Measurements from ENCODE around the gene PTPRT. TPM values are rescaled to one million over a fixed set of nuclear protein-coding genes. Genes with fewer than 3 reads are reported as not detected.

PTPRT gene
- total RNA-seq, 1 experiment from 2014 or later = 0.13 TPM

DNA sequence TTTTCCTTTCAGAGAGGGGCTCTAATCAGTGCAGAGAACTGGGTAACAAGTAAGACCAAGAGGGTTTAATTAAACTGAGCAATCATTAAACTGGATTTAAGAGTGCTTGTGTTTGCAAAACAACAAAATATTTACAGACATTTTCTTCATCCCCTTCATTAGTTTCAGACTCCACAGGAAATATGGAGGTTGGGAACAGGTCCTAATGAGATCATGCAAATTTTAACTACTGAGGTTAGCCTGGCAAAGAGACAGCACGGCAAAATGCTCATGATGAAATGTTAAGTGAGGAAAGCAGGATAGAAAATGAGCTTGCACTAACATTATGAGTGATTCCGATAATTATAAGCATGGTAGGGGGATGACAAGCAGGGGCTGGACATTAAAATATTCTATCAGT, 268.9 kb downstream of the PTPRT start:
- Histone ChIP-seq H3K4me2 (ENCODE audit: insufficient read depth, insufficient read length, low read length) (no peak overlapping the region), H2BK12ac (ENCODE audit: insufficient read length, low read depth, low read length) (no peak overlapping the region), H3K27me3 (ENCODE audit: insufficient read depth, low read length) (no peaks in the 10 kb centered on the region), H2AK5ac (ENCODE audit: insufficient read length, low read length) (no peak overlapping the region), H2BK15ac (ENCODE audit: low read depth, low read length) (no peak overlapping the region), H3K79me1 (ENCODE audit: insufficient read depth, low read depth, low read length, poor library complexity, severe bottlenecking) (no peaks in the 10 kb centered on the region), H3K14ac (ENCODE audit: insufficient read depth, low read length) (no peak overlapping the region), H2BK20ac (ENCODE audit: low read depth, low read length, poor library complexity, severe bottlenecking) (no peak overlapping the region), H3K9me3 (ENCODE audit: control insufficient read depth, low read depth, low read length) (peaks cover 3% of the 10 kb centered on the region), H4K5ac (ENCODE audit: insufficient read length, low read depth, low read length) (no peak overlapping the region), H3K4ac (ENCODE audit: low read depth, low read length) (no peak overlapping the region), H2BK120ac (ENCODE audit: low read depth, low read length, poor library complexity, severe bottlenecking) (no peak overlapping the region), H2BK5ac (ENCODE audit: insufficient read length, low read length) (no peak overlapping the region), H3K79me2 (ENCODE audit: insufficient read depth, low read length) (no peaks in the 10 kb centered on the region), H4K20me1 (ENCODE audit: control insufficient read depth, insufficient read depth, insufficient read length) (no peaks in the 10 kb centered on the region), H3T11ph (ENCODE audit: low read length) (no peak overlapping the region), H2AFZ (ENCODE audit: low read length) (no peak overlapping the region), H3K9ac (ENCODE audit: extremely low read depth, insufficient read length, low read length) (no peak overlapping the region), H3K27ac (ENCODE audit: insufficient read length, low read depth, low read length) (no peak overlapping the region), H3K18ac (ENCODE audit: insufficient read length, low read depth, low read length) (no peak overlapping the region), H3K4me1 (ENCODE audit: insufficient read depth, low read length) (no peaks in the 10 kb centered on the region), H3K56ac (ENCODE audit: insufficient read length, low read depth, low read length) (no peak overlapping the region), H4K91ac (ENCODE audit: insufficient read length, low read depth, low read length) (no peak overlapping the region), H4K8ac (replicated peaks; ENCODE audit: insufficient read length, low read depth, low read length) (no peak overlapping the region), H3K23me2 (ENCODE audit: insufficient read length, low read depth, low read length, poor library complexity, severe bottlenecking) (no peaks in the 10 kb centered on the region), H3K23ac (ENCODE audit: insufficient read length, low read depth, low read length) (no peak overlapping the region)
- no peak for DNase-seq
- H3K27ac Mint-ChIP-seq = no peak overlapping the region
- H3K9me3 Mint-ChIP-seq = peaks cover 5 to 12% of the 10 kb centered on the region in 2 experiments; a peak in 4 of 5 replicates
- H3K4me3 Mint-ChIP-seq = no peak overlapping the region
- peaks cover 7% of the 10 kb centered on the region; the same call in 1 of the 2 replicates for H3K27me3 Mint-ChIP-seq (ENCODE audit: low read depth)
- WGBS (ENCODE audit: extremely low coverage, insufficient read length, low lambda C conversion rate) = no CpG with 5 or more reads among the region's 2 CpGs
- H3K4me1 Mint-ChIP-seq = peaks cover 9 to 17% of the 10 kb centered on the region in 2 experiments
- TF ChIP-seq, protein P1, sequence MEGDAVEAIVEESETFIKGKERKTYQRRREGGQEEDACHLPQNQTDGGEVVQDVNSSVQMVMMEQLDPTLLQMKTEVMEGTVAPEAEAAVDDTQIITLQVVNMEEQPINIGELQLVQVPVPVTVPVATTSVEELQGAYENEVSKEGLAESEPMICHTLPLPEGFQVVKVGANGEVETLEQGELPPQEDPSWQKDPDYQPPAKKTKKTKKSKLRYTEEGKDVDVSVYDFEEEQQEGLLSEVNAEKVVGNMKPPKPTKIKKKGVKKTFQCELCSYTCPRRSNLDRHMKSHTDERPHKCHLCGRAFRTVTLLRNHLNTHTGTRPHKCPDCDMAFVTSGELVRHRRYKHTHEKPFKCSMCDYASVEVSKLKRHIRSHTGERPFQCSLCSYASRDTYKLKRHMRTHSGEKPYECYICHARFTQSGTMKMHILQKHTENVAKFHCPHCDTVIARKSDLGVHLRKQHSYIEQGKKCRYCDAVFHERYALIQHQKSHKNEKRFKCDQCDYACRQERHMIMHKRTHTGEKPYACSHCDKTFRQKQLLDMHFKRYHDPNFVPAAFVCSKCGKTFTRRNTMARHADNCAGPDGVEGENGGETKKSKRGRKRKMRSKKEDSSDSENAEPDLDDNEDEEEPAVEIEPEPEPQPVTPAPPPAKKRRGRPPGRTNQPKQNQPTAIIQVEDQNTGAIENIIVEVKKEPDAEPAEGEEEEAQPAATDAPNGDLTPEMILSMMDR (conservative IDR thresholded peaks at IDR 0.05) = no peak
- peaks cover 0 to 13% (median 0%) of the 10 kb centered on the region in 3 experiments; a peak in 2 of 7 replicates for H3K36me3 Mint-ChIP-seq (ENCODE audit: insufficient read depth in 1 of 3, low read depth in 3 of 3)
